NCI-H524 (cell line): ENCODE results near the gene DCAF5.
"Not testable (repeated sequence)": the region's sequence is repeated elsewhere in the genome, so short reads cannot be mapped to it uniquely, and the experiment has no call there.

ENCODE experiments used
- DNase-seq, 2 experiments: peaks; one replicate each; lab custom pipeline; 2025; lab: John Stamatoyannopoulos, UW

Gene DCAF5

GRCh38 chr14:69073915-69074314, 79.0 kb downstream of the DCAF5 start:
- no peak for DNase-seq

DNA sequence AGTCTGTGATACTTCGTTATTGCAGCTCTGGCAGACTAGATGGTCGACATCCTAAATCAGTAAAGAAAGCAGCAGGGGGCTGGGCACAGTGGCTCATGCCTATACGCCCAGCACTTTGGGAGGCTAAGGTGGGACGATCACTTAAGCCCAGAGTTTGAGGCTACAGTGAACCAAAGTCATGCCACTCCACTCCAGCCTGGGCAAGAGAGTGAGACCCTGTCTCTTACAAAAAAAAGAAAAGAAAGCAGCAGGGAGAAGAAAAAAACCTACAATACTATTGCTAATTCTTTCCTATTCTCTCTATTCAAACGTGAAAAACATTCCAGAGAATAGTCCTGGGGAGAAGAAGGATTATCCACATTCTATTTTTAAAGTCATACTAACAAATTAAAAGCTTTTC, 79.5 kb downstream of the DCAF5 start:
- no peak for DNase-seq

- DNase-seq: no peak
Measured at GRCh38 chr14:69072584-69072983, 80.3 kb downstream of the DCAF5 start.

DNA sequence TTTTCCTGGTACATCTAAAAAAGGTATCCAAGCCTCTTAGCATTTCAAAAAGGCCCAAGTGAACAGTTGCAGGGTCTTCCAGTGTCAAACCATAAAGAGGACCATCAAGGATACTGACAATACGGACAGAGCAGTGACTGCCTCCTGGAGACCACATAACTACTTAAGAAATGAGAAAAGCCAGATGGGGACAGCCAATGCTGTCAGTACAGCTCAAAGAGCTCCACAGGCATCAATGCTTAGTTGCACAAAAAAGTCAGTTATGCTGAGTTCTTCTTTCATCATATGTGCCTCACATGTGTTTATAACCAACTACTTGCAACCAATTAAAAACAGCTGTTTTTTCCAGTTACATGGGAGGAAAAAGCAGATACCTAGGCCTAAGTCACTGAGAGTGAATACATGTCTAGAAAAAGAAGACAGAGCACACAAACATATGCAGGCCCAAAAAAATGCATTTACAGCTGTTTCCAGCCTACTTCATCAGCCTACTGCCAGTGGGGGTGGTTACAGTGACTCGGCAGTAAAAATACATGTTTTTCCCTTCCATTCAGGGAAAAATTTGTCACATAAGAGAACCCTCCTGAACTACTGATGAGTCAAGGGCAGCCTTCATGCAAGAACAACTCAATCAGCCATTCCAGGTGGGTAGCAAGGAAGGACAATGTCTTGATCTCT, 84.0 kb downstream of the DCAF5 start:
- no peak for DNase-seq

GRCh38 chr14:69066396-69067171, 86.3 kb downstream of the DCAF5 start:
- DNase-seq: no peak

DNA sequence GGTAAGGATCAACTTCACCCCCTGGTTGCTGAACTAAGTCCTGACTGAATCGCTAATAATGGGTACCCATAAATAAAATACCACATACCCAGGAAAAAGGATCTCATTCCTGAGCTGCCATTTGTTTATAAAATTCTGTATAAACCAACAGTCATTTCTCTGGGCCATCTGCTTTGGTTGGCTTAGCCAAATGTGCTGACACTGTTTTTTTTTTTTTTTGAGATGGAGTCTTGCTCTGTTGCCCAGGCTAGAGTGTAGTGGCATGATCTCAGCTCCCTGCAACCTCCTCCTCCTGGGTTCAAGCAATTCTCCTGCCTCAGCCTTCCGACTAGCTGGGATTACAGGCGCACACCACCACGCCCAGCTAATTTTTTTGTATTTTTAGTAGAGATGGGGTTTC, 87.0 kb downstream of the DCAF5 start:
- not testable (repeated sequence) for DNase-seq

DNA sequence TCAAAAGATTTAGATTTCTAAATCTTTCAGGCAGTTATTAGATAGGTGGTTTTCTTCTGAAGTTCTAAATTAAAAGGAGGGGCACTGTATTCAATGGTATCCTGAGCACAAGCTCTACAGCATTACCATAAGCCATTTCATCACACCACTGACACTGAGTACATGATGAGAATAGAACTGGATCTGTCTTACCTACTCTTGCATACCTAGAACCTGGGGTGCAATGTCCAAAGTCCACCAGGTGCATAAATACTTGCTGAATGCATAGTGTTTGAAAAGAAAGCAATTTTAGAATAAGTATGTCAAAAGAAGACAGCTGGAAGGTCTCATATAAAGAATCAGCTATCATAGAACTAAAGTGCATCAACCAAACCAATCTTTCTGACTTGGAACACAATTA, 88.3 kb downstream of the DCAF5 start:
- no peak for DNase-seq

GRCh38 chr14:69059658-69060623, 93.0 kb downstream of the DCAF5 start:
- DNase-seq: no peak

GRCh38 chr14:69055999-69056788, 96.7 kb downstream of the DCAF5 start:
- DNase-seq: peak; percentile 70 to 86

DNA sequence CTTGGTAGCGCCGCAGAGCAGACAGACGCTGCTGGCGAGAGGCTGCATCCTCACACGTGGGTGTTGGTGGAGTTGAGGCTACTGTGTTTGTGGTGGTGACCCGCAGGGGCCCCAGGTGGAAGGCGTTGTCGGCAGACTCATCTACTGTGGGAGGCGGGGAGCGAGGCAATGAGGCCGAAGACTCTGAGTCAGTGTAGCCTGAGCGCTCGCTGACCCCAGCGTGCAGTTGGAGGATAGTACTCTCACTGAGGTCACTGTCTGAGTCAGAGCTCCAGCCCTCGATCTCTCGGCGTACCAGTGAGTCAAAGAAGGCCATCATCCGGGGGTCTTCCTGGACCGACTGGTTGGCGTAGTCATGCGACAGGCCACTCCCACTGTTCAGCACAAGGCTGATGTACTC, 97.8 kb downstream of the DCAF5 start:
- DNase-seq: no peak

DNA sequence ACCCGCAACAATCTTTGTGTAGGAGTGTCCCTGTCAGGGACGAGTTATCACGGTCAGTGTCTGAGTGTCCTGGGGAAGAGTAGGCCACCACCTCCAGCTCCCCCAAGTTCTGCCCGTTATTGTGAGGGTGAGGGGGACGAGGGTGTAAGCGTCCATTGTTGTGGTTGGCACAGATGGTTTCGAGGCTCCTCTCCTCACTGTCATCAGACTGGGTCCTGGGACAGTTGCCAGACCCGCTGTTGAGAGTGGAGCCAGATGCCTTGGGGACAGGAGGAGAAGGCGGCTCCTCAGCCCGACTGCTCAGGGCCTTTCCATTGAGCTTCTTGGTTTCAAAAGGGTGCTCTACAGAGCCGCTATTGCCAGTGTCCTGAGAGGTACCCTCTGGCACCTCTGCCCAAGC, 98.9 kb downstream of the DCAF5 start:
- DNase-seq: no peak

DNA sequence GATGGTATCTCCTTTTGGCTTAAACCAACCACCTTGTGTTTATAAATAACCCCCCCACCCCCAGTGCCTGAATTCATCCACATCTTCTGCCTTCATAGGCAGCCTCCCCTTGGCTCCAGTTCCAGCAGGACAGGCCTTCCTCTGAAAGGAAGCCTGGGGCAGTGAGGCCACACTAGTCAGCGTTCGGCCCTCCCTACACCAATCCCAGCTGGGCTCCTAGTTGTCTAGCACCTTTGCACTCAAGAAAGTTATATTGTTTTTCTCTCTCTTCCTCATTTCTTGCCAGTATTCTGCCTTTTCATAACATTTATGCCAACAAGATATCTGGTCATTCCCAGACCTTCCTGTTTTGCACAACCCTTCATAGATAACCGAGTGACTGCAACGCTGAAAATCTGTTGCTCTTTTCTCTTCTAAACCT, 100.7 kb downstream of the DCAF5 start:
- no peak for DNase-seq

DNA sequence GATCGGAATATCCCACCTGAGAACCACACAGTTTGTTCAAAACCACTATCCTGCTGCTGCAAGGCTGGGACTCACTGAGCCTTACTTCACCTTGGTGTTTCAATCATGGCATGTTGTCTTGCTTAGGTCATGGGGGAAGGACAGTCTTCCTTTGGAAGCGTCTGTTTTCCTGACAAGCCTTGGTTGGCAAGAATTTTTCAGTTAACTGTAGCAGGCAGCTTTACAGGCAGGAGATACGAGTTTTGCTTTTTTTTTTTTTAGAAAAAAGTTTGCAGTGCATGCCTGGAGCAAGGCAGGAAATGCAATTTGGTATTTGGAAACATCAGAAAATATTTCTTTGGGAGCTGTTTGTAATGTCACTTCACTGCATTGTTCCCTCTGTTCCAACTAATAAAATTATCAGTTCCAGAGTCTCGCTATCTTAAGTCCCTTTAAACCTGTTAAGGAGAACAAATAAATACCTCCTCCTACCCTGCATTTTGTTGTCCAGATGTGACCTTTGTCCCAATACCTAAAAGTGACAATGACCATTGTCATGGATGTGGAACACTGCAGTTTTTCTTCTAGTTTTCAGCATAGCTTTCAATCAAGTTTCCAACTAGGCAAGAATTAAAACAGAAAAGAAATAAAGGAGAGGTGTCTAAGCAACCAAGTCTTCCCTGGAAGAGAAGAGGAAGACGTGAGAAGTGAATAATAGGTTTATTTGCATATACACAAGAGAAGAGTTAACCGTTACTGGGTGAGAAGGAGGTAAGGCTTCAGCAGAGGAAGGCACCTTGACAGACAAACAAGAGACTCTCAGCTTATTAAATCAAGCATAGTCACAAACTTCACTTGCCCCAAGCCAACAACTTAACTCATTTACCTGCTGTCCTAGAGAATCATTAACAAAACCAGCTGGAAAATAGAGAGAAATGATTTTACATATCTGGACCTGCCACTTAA, 102.4 kb downstream of the DCAF5 start:
- no peak for DNase-seq

- DNase-seq: peak in 1 of 2 experiments; percentile 22
Measured at GRCh38 chr14:69049675-69050074, 103.2 kb downstream of the DCAF5 start.

GRCh38 chr14:69048456-69048855, 104.5 kb downstream of the DCAF5 start:
- DNase-seq: peak in 1 of 2 experiments; percentile 25

DNA sequence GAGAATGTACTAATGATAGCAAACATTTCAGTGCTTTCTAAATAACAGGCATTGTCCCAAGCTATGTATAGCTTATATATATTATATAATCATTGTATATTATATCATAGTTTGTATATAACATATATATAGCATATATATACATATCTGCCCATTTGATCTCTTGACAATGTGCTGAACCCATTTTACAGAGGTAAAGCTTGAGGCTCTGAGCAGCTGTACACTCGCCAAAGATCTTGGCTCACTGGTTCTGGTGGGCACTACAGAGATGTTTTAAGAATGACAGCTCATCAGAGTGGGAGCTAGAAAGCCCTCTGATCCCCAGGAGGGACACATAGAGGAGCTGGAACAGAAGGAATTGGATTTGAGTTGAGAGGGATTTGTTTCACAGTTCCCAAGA, 105.7 kb downstream of the DCAF5 start:
- no peak for DNase-seq

GRCh38 chr14:69046476-69046860, 106.5 kb downstream of the DCAF5 start:
- no peak for DNase-seq

GRCh38 chr14:69045857-69046475, 107.0 kb downstream of the DCAF5 start:
- DNase-seq: no peak

GRCh38 chr14:69044965-69045555, 107.9 kb downstream of the DCAF5 start:
- DNase-seq: peak in 1 of 2 experiments; percentile 23

DNA sequence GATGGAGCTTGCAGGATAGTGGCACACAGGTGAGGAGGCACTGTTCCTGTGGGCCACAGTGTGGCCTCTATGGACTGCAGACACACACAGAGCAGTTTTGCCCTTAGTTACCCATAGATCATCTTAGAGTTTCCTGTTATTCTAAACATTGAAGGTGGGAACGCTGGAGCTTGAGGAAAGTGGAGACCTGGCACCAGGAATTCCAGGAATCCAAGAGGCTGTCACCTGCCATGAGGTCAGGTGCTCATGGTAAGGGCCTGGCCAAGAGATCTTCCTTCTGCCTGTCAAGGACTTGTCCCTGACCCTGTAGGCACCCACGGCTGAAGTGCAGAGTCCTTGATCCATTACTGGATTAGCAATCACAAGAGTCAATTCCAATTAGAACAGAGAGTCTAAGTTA, 108.6 kb downstream of the DCAF5 start:
- DNase-seq: no peak
